ENCODE results near the gene GALR2. TPM values are rescaled to one million over a fixed set of nuclear protein-coding genes. Genes with fewer than 3 reads are reported as not detected.

The GALR2 gene
- total RNA-seq, 1 donor from 2014 or later, result 0.94 TPM

- no peaks in the 10 kb centered on the region for H3K27me3 Mint-ChIP-seq
- H3K4me3 Mint-ChIP-seq, result no peak overlapping the region
- H3K27ac Mint-ChIP-seq, result peak overlapping the region; percentile 75
- no peak for DNase-seq (ENCODE audit: extremely low spot score, unreplicated experiment)
- H3K9me3 Mint-ChIP-seq, result peaks cover 4% of the 10 kb centered on the region
- H3K4me1 Mint-ChIP-seq (ENCODE audit: unreplicated experiment), result peaks cover 18% of the 10 kb centered on the region
- no peak for TF ChIP-seq CTCF (conservative IDR thresholded peaks at IDR 0.05)
- peaks cover 52% of the 10 kb centered on the region for H3K36me3 Mint-ChIP-seq
Measured at GRCh38 chr17:76048025-76048605, 26.5 kb upstream of the GALR2 start.

- Mint-ChIP-seq H3K36me3 (peaks cover 52% of the 10 kb centered on the region), H3K9me3 (peaks cover 4% of the 10 kb centered on the region), H3K27ac (peak overlapping the region; percentile 75), H3K27me3 (no peaks in the 10 kb centered on the region), H3K4me1 (ENCODE audit: unreplicated experiment) (peaks cover 18% of the 10 kb centered on the region), H3K4me3 (peak overlapping the region; percentile 16)
- TF ChIP-seq CTCF (conservative IDR thresholded peaks at IDR 0.05), result no peak
- no peak for DNase-seq (ENCODE audit: extremely low spot score, unreplicated experiment)
Measured at GRCh38 chr17:76048711-76049110, 25.9 kb upstream of the GALR2 start.

- H3K36me3 Mint-ChIP-seq, result peaks cover 52% of the 10 kb centered on the region
- H3K9me3 Mint-ChIP-seq, result peaks cover 4% of the 10 kb centered on the region
- no peak for DNase-seq (ENCODE audit: extremely low spot score, unreplicated experiment)
- H3K27me3 Mint-ChIP-seq, result no peaks in the 10 kb centered on the region
- H3K4me1 Mint-ChIP-seq (ENCODE audit: unreplicated experiment), result peaks cover 15% of the 10 kb centered on the region
- TF ChIP-seq CTCF (conservative IDR thresholded peaks at IDR 0.05), result no peak
- peak overlapping the region; percentile 75 for H3K27ac Mint-ChIP-seq
- no peak overlapping the region for H3K4me3 Mint-ChIP-seq
Measured at GRCh38 chr17:76049239-76049638, 25.3 kb upstream of the GALR2 start.

- H3K36me3 Mint-ChIP-seq, result peaks cover 47% of the 10 kb centered on the region
- peaks cover 4% of the 10 kb centered on the region for H3K9me3 Mint-ChIP-seq
- peak overlapping the region; percentile 37 for H3K4me3 Mint-ChIP-seq
- H3K4me1 Mint-ChIP-seq (ENCODE audit: unreplicated experiment), result peaks cover 13% of the 10 kb centered on the region
- H3K27me3 Mint-ChIP-seq, result no peaks in the 10 kb centered on the region
- peak overlapping the region; percentile 93 for H3K27ac Mint-ChIP-seq
- no peak for TF ChIP-seq CTCF (conservative IDR thresholded peaks at IDR 0.05)
- no peak for DNase-seq (ENCODE audit: extremely low spot score, unreplicated experiment)
Measured at GRCh38 chr17:76049836-76050537, 24.6 kb upstream of the GALR2 start.

- Mint-ChIP-seq H3K4me3 (peak overlapping the region; percentile 65), H3K9me3 (peaks cover 4% of the 10 kb centered on the region), H3K36me3 (peaks cover 41% of the 10 kb centered on the region), H3K27me3 (no peaks in the 10 kb centered on the region), H3K27ac (peak overlapping the region; percentile 93), H3K4me1 (ENCODE audit: unreplicated experiment) (peaks cover 13% of the 10 kb centered on the region)
- DNase-seq (ENCODE audit: extremely low spot score, unreplicated experiment), result no peak
- TF ChIP-seq CTCF (conservative IDR thresholded peaks at IDR 0.05), result no peak
Measured at GRCh38 chr17:76050538-76051467, 23.8 kb upstream of the GALR2 start.

Data from type B pancreatic cell (in vitro differentiated cells).